Activated gamma-delta T cell (primary cell): ENCODE measurements around the gene CCSER1.
"Not testable (repeated sequence)": the region's sequence is repeated elsewhere in the genome, so short reads cannot be mapped to it uniquely, and the experiment has no call there.

ENCODE experiments used
- DNase-seq: peaks from one replicate; lab custom pipeline; 2025; lab: John Stamatoyannopoulos, UW

CCSER1 gene

DNA sequence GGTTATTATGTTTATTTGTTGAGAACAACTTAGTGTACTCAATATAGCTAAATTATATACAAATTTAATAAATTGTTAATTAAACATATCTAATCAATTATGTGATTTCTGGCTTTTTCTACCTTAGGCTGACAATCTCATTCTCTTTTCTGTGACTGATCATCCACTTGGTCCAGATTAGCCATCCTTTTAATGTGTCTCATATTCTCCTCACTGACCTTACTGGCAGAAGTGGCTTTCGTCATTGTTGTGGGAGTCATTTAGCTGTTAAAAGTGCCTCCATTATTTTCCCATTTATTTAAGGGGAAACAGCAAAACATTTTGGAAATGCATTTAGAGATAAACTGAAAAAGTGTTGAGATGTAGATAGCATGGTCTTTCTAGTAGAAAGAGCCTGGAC lies 172.2 kb downstream of the CCSER1 start:
- DNase-seq: no peak

DNA sequence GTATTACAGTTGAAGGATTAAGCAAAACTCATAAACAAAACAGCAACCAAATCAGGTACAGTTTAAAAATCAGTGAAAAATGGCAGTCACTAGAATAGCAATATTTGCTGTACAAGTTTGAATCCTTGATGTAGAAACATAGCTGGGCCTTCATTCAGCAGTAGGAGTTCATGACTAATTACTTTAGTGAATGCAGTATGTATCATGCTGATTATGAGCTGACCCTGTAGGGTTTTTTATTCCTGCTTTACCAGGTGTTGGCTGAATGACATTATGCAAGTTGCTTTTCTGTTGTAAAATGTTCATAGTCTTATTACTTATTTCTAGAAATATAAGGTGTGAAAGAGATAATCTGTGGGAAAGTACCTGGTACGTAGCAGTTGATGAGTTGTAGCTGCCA lies 179.6 kb downstream of the CCSER1 start:
- no peak for DNase-seq

DNA sequence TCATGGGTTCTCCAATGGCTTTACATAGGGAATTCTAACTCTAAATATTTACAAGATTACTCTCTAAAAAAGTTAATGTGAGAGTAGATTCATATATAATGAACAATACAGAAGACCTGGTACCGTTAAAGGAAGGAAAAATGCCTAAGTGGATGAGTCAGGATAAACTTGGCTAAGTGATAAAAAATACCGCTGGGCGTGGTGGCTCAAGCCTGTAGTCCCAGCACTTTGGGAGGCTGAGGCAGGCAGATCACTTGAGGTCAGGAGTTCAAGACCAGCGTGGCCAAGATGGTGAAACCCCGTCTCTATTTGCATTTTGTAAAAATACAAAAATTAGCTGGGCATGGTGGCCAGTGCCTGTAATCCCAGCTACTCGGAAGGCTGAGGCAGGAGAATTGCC lies 189.9 kb downstream of the CCSER1 start:
- not testable (repeated sequence) for DNase-seq

DNA sequence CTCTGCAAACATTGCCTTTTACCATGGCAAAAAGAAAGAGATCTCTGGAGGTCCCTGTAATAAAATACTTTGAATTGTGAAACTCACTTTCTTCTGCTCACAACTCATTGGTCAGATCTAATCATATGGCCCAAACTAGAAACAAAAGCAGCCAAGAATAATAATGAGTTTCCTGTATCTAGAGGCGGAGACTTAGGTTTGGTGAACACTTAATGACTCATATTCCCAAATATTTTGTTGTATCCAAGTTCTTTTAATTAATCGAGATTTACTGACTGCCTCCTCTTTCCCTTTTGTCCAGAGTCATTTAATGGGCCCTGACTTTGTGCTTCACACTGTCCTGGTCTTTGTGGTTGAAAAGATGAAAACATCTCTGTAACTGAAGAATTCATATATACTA lies 190.6 kb downstream of the CCSER1 start:
- DNase-seq: no peak

DNA sequence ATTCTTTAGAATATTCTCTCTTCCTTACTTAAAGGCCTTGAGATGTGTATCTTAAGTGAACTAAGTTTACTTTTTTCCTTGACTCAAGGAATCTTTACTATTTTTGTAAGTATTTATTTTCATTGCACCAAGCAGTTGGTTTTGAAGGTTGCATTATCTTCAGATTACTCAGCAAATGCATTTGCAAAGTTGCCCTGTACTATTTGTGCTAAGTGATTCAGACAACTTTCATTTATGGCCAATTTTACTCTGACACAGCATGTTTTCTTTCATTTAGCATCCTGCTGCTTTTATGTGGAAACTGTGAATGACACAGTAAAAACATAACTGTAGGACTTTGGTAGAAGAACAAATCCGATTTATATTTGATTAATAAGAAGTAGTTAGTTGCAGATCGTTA lies 191.0 kb downstream of the CCSER1 start:
- no peak for DNase-seq

DNA sequence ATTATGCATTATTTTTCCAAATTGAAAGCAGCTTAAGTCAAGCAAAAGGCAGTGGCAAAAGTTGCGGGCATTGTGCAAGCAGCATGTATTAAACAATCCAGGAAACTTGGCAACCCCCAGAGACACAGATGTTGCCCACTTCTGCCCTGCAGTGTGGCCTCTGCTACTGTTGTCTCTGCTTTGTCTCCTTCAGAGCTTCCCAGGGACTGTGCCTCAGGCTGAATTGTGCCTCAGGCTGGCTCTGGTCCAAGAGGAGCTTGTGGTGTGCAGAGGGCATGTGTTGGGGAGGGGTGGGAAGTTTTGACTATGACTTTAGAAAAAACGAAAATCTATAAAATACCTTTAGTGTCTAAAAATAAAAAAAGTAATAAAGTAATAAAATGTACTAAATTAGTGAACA lies 201.4 kb downstream of the CCSER1 start:
- no peak for DNase-seq

DNA sequence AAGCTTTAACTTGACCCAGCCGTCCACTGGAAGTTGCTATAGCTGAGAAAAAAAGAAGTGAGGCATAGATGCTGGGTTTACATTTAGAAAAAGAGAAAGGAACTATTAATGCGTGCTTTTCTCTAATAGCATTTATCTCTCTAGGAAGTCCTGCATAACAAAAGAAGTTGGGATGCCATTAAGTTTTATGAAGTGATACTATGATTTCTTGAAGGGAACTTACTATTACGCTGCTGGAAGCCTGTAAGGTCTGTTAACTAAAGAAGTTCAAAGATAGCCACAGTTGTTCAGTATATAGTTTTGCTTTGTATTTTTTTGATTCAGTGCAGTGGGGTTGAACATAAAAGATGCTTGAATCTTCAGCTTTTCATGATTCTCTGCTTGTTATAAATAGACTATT lies 203.4 kb downstream of the CCSER1 start:
- no peak for DNase-seq

DNA sequence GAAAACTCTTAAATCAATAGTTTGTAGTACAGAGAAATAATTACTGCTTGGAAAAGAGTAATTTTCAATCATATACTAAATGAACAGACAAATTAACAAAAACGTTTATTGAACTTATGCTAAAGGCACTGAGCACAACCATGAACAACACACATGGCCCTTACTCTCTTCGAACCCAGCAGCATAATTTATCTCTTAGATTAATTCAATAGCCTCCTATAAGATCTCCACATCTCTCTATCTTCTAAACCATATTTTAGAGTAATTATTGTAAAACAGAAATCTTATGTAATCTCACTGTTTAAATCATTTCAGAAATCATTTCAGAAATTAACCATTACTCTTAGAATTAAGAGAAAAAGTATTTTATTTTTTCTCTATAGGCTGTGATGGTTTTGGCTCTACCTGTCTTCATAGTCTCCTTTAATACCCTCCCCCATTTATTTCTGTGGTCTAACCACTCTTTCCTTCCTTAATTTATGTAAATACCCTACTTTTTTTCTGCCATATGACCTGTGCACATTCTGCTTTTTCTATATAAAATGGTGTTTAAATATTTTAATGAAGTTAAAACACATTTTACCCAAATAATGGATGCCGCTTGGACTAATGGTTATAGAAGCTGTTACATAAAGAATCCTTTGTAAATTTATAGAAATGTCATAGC lies 218.5 kb downstream of the CCSER1 start:
- no peak for DNase-seq

DNA sequence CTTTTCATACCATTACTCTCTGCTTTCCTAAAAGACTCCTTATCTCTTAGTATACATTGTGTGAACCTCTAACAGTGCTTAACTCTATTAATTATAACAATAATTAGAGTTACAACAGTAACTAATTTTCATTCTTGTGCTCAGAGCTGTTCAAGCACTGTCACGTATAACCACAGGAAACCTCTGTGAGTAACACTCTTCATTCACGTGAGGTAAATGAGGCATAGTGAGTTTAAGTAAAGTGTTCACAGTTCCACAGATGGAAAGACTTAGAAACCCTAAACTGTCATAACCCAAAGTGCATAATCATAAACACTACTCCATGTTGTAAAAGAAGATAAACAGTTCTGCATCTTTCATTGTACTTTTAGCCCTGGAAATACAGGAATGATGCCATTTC lies 222.4 kb downstream of the CCSER1 start:
- no peak for DNase-seq

DNA sequence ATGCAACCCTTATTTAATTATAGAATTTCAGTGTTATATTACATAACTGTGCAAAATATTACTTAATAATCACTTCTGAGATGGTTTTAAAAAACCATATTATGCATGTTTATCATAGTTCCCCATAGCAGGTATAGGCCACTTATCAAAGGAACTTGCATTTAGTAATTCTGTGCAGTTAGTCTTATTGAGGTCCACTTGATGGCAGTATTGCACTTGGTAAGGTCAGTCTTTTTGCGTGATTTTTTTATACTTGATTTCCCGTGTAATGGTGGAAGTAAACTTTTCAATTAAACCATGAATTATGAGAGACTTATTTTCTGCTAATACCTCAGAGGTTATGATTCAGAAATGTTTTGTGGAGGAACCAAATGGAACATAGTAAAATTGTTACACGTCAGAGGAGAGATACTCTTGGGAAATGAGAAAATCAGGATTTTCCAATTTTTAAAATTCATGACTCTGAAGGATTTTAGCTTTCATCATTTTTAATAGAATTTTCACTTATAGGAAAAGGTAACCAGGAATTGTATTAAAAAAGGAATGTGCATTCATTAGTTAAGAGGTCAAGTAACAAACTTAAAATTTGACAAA lies 230.0 kb downstream of the CCSER1 start:
- no peak for DNase-seq

DNA sequence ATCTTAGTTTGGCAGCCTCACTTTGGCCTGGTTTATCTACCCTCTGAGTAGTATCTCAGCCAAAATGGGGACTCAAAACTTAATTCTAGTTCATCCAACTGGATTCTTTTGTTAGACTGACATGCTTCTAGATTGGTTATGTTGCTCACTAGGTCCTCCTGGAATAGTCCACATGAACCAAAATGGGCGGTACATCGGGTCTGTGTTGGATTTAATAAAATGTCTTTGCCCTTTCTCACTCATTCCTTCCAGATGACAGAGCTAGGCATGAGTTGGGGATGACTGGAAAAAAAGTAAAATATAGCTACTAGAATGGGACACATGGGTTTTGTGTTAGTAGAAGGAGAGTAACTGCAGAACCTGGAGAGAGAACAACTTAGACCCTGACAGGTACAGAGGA lies 247.9 kb downstream of the CCSER1 start:
- no peak for DNase-seq

DNA sequence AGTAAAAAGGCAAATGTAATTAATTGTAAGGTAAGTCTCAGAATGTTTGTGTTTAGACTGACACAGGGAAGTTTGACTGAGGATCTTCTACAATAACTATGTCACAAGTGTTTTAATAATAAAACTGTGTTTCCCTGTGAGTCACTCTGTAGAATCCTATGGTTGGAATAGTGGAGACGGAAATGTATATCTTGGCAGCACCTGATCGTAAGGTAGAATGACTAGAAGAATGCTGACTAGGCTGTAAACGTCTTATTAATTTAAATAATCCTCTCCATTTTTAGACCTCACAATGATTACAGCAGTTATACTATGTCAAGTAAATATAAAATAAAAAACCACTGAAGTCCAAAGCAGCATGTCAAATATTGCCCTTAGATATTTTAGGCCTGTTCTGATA lies 266.0 kb downstream of the CCSER1 start:
- DNase-seq: no peak

DNA sequence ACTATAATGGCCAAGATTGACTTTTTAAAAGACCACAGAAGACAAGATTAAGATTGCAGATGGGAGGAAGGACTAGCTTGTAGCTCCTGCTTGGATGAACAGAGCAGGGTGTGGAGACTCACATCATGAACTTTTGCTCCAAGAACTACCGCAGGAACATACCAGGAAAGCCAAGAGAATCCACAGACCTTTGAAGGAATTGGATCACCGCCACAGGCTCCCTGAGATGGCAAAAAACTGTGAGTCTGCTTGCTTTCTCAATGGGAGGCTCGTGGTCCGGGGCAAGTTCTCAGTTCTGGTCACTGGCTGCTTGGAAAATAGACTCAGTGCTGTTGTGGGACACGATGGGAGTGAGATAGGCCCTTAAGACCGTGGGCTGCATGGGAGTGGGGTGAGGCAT lies 276.6 kb downstream of the CCSER1 start:
- DNase-seq: no peak

DNA sequence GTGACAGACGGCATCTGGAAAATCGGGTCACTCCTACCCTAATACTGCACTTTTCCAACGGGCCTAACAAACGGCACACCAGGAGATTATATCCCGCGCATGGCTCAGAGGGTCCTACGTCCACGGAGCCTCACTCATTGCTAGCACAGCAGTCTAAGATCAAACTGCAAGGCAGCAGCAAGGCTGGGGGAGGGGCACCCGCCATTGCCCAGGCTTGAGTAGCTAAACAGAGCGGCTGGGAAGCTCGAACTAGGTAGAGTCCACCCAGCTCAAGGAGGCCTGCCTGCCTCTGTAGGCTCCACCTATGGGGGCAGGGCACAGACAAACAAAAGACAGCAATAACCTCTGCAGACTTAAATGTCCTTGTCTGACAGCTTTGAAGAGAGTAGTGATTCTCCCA lies 280.7 kb downstream of the CCSER1 start:
- not testable (repeated sequence) for DNase-seq

DNA sequence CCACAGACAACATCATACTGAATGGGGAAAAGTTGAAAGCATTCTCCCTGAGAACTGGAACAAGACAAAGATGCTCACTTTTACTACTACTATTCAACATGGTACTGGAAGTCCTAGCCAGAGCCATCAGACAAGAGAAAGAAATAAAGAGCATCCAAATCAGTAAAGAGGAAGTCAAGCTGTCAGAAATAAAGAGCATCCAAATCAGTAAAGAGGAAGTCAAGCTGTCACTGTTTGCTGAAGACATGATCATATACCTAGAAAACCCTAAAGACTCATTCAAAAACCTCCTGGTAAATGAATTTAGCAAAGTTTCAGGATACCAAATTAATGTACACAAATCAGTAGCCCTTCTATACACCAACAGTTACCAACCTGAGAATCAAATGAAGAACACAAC lies 285.6 kb downstream of the CCSER1 start:
- DNase-seq: not testable (repeated sequence)

DNA sequence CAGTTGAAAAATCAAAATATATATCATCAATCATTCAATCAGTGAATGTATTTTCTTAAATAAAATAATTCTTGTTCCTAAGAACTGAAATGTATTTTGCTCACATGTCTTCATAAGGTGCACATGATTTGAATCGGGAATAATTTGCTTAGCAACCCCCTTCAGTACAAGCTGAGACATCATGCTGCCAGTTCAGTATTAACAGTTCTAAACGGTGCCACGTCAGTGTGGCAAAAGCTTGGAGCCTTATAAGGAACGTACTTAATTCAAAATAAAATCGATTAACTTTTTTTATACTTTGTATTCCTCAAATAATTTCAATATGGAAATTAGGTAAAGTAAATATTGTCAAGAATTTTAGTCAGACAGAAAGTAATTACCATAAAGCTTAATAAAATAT lies 287.9 kb downstream of the CCSER1 start:
- DNase-seq: no peak

DNA sequence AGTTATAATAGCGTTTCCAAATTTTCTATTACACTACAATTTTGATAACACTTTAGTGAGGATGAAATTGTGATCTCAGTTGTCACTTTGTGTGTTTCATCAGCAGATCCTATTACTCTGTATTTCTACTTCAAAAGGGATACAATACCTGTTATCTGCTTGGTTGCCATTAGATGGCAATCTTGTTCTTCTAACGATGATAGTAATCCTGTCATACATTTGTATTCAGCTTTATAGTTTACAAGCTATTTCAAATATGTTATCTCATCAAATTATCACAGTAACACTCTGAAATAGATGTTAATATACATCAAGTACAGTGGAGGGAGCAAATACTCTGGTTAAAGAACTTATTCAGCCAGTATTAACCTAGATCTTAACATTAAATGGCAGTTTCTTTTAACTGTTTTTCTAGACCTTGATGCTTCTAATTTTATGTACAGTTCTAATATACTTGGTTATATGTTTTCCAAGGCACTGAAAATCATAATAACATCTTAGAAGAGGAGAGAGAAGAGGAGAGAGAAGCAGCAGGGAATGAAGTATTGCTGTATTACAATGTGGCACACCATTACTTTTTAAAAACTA lies 292.0 kb downstream of the CCSER1 start:
- DNase-seq: no peak

DNA sequence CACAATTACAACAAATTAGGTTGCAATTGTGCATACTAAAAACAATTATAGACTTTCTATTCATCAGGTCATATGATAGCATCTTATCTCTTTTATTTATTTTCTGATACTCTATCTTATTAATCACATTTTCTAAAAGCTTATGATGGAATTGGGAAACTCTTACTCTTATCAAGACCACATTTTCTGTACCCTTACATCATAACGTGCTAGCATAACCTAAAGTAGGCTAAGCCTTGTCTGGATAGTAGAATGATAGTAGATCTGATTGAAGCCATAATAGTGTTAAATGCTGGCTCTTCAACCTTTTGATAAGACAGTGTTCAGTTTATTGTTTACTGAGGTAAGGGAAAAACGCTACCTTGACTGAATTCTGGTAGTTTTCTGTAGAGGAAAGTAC lies 294.0 kb downstream of the CCSER1 start:
- no peak for DNase-seq

DNA sequence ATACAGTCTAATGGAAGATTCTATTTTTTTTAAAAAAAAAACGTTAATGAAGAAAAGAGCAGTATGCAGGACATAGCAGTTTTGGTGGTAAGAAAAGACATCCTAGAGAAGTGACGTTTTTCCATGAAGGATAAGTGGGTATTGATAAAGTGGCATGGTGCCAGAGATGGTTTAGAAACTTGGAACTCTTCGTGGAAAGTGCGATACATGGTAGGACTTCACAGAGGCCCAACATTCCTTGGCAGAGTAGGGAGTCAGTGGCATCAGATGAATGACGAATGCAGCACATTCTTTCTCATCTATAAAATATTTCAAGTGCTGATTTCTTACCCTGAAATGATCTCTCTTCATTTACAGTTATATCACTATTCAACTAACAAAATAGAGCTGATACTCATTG lies 298.7 kb downstream of the CCSER1 start:
- no peak for DNase-seq

DNA sequence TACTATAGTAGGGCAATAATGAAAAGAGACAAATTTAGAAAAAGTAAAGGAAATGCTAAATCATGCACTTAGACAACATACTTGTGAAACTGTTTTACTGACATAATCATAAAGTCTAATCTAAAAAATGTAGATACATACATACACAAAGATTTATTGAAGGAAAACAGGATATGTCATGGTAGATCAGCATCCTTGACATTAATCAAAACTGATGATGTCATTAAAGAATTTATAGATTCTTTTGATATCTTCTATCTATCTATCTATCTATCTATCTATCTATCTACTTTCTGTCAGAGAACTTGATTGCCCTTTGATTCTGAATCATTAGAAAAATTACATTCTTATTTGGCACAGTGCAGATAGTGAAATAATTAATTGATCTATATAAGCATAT lies 311.3 kb downstream of the CCSER1 start:
- DNase-seq: no peak

DNA sequence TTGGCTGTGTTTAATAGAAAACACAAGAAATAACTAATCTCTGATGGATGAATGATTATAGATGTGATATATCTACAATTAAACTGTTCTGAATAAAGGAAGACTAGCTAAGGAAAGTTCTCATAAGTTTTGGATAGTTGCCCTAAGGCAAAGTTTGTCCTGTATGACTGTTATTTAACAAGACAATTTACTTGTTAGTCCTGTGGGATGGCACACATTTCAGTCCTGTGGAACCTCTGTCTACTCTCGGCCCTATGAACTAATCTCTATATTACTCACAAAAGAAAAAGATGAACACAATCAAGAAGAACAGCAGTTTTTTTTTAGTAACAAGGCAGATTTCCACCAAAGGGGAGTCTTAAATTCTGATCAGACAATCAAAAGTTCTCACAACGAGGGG lies 314.6 kb downstream of the CCSER1 start:
- no peak for DNase-seq

DNA sequence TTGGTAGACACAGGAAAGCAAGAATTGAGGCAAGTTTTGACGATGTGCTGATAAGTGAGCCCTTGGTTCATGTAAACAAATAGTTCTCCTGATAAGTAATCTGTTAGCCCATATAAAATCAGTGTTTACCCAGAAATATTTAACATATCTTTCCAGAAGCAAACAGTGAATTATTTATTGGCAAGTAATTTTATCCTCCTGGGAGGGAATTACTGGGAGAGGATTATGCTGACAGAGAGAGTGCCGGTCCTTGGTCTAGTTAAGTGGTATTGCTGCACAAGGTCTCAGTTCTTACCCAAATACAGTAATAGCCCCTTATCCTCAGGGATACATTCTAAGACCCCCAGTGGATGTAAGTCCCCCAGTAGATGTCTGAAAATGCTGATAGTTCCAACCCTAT lies 315.4 kb downstream of the CCSER1 start:
- no peak for DNase-seq

DNA sequence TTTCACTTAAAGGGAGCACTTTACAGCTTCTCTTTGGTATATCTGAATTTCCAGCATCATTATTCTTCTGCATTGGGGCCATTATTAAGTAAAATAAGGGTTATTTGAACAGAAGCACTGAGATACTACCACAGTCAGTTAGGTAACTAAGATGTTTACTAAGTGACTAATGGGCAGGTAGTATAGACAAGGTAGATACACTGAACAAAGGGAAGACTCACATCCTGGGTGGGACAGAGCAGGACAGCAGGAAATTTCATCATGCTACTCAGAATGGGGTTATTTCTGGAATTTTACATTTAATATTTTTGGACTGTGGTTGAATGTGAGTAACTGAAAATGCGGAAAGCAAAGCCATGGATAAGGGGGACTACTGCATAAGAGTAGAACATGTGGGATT lies 316.0 kb downstream of the CCSER1 start:
- DNase-seq: no peak

DNA sequence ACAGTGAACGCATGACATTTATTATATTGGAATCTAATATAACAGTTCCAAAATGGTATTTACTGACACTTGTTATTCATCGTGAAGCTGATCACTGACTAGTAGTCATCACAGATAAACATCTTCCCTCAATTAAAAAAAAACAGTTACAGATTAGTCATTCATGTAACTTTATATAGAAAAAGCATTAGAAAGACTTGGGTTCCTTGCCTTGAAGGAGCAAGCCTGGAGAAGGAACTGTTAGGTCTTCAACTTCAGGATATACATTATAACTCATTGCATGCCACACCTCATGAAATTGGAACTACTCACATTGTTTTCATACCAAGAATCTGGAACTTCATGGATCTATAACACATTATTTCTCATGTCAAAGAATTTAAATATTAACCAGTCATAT lies 317.7 kb downstream of the CCSER1 start:
- no peak for DNase-seq
